ENCODE data around the gene ADAMTS8.

The ADAMTS8 gene
- total RNA-seq = 0 to 0.27 reads per million in 2 donors

GRCh38 chr11:130428316-130429119 is at the start of gene ADAMTS8:
Gene ADAMTS8, minus strand, starts transcription at chr11:130428609. Its CDS starts 323 bp downstream, at chr11:130428286.
- DNase-seq = no peak

- no peak for DNase-seq
Observed at GRCh38 chr11:130477586-130478203, 49.3 kb upstream of the ADAMTS8 start.

DNA sequence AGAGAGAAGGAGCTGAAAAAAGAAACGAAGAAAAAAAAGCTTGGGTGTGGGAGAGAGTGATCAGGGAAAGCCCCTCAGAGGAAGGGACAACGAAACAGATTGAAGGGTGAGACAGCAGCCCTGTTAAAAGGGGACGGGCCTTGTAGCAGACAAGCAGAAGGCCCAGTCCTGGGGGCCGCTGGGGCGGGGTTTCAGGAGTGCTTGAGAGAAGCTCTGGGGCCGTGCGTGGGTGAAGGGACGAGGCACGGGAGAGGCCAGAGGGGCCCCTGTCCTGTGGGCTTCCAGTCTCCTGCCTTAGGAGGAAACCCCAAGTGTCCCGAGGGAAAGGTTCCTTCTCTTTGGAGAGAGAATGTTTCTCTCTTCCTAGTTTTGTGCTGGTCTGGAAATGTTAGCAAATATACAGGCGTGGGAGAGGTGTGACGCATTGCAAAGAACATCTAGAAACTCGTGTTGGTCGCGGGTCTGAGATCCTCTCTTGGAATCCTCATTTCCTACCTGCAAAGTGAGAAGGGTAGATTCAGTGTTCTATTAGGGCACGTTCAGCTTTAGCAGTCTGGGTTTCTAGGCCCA is 48.6 kb upstream of the ADAMTS8 start:
- no peak for DNase-seq

DNA sequence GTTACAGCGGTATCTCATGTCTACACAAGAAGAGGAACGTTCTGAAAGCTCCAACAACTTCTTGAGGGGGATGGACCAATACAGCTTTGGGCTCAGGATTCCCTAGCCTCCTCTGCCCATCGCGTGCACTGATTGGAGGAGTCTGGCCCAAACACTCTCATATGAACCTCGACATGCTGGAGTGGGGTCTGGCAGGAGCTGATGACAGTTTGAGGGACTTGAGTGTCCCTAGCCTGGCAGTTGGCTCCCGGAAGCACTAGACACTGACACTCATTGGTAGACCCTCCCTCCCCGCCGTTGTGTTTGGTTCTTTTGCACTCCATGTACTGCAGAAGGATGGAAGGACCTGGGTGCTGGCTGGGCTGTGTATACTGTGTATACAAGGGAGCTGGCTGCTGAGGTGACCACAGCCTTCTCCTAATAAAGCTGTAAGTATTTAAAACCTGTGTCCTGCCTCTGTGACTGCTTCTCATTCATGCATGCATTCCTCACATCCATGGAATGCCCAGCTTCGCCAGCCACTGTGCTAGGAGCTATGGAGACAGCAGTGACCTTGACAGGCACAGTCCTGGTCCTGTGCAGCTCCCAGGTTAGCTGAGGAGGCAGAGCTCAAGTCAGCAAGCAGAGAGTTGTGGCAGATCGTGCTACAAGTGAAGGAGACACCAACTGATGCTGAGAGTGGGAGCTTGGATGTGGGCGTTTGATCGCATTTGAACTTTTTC is 48.0 kb upstream of the ADAMTS8 start:
- no peak for DNase-seq

- DNase-seq = no peak
Observed at GRCh38 chr11:130475426-130476053, 47.1 kb upstream of the ADAMTS8 start.

GRCh38 chr11:130474637-130475400 is 46.4 kb upstream of the ADAMTS8 start:
- no peak for DNase-seq

- DNase-seq = no peak
Observed at GRCh38 chr11:130473795-130474377, 45.5 kb upstream of the ADAMTS8 start.

DNA sequence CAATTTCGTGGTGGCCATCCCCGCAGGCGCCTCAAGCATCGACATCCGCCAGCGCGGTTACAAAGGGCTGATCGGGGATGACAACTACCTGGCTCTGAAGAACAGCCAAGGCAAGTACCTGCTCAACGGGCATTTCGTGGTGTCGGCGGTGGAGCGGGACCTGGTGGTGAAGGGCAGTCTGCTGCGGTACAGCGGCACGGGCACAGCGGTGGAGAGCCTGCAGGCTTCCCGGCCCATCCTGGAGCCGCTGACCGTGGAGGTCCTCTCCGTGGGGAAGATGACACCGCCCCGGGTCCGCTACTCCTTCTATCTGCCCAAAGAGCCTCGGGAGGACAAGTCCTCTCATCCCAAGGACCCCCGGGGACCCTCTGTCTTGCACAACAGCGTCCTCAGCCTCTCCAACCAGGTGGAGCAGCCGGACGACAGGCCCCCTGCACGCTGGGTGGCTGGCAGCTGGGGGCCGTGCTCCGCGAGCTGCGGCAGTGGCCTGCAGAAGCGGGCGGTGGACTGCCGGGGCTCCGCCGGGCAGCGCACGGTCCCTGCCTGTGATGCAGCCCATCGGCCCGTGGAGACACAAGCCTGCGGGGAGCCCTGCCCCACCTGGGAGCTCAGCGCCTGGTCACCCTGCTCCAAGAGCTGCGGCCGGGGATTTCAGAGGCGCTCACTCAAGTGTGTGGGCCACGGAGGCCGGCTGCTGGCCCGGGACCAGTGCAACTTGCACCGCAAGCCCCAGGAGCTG is 44.8 kb upstream of the ADAMTS8 start:
- DNase-seq = no peak

DNA sequence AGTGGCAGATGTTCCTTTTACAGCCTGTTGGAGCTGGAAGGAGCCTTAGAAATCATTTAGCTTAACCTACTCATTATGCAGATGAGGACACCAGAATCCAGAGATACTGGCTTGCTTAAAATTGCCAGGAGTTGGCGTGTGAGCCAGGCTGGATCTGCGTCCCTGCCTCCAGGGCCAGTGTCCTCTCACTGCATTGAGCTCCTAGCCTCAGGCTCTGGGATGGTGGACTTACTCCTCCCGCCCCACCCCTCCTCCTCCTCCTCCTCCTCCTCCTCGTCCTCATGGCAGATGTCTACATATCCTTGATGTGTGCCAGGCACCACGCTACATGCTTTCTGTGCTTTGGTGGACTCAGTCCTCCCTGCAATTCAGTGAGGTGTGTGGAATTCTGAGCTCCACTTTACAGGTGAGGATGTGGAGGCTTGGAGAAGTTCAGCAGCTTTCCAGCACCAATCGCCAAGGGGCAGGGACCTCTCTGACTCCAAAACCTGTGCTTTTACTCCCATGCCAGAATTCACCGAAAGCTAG is 44.1 kb upstream of the ADAMTS8 start:
- no peak for DNase-seq

GRCh38 chr11:130471731-130472433 is 43.5 kb upstream of the ADAMTS8 start:
- DNase-seq = no peak

- DNase-seq = no peak
Observed at GRCh38 chr11:130470832-130471706, 42.7 kb upstream of the ADAMTS8 start.

DNA sequence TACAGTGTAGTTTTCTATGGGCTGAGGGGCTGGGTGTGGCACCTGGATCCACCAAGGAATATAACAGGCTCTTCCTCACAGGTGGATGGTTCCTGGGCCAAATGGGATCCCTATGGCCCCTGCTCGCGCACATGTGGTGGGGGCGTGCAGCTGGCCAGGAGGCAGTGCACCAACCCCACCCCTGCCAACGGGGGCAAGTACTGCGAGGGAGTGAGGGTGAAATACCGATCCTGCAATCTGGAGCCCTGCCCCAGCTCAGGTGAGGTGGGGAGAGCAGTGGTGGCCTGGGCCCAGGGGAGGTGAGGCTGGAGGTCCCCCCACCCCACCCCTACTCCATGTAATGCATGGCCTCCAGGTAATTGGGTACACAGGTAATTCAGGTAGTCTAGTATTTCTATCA is 40.8 kb upstream of the ADAMTS8 start:
- no peak for DNase-seq

DNA sequence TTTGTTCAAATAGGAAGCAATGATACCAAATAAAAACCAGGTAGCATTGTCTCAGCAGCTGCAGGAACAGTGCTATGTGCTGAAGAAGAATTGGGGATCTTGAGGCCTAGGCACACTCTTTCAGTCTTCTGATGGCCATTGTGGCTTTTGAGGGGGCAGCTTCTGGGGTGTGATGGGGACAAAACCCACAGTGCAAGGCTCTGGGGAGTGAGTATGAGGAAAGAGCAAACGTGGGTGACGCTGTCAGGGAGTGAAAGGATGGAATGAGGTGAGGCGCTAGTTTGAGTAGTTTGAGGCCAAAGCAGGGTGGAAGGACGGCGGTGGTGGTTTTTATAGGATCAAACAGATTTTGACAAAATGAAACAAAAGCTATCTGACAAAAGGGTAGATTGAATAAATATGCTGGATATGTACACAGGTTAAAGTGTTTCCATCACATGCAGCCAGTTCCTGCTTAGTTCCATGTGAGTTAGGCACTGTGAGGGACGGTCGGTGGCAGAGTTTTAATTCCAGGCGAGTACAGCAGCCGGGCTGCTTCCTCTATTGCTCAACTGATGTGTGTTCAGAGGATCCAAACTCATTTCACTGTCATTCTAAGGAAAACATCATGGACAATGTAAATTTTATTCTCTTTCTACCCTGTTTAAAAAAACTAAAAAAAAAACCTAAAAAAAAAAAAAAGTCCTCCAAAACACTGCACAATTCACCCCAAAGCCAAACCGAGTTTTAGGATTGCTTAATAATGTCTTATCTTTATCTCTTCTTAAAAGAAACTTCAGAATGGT is 38.9 kb upstream of the ADAMTS8 start:
- no peak for DNase-seq

DNA sequence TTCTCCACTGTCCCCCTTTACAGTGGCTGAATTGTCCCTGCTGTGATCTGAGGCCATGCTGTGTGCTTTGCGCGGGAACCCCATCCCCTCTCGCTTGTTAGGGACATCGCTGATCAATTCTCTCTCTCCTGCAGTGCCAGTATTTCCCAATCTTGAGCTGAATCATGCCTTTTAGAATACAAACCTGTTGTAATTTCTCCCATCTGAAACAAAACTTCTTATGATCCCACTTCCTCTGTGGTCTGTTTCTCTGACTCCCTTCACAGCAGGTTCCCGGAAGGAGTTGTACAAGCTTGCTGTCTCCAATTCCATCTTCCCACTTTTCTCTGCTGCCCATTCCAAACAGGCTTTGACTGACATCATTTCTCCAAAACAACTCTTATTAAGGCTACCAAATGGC is 36.9 kb upstream of the ADAMTS8 start:
- DNase-seq = no peak

GRCh38 chr11:130464291-130464812 is 35.9 kb upstream of the ADAMTS8 start:
- DNase-seq = no peak

DNA sequence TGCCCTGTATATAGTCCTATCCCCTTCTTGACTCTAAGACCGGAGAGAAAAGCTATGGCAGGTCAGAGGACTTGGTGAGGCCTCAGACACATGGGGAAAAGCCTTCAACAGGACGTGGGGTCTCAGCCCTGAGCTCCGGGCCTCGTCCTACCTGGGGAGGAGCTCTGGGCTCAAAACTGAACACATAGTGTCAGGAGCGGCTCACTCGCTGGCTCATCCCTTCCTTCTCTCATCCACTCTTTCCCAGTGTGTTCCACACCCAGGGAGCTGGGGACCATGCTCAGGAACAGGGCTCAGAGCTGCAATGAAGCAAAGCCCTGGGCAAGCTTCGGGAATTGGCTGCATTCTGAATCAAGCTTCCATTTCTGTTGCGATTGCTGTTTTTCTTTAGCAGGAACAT is 34.5 kb upstream of the ADAMTS8 start:
- no peak for DNase-seq

DNA sequence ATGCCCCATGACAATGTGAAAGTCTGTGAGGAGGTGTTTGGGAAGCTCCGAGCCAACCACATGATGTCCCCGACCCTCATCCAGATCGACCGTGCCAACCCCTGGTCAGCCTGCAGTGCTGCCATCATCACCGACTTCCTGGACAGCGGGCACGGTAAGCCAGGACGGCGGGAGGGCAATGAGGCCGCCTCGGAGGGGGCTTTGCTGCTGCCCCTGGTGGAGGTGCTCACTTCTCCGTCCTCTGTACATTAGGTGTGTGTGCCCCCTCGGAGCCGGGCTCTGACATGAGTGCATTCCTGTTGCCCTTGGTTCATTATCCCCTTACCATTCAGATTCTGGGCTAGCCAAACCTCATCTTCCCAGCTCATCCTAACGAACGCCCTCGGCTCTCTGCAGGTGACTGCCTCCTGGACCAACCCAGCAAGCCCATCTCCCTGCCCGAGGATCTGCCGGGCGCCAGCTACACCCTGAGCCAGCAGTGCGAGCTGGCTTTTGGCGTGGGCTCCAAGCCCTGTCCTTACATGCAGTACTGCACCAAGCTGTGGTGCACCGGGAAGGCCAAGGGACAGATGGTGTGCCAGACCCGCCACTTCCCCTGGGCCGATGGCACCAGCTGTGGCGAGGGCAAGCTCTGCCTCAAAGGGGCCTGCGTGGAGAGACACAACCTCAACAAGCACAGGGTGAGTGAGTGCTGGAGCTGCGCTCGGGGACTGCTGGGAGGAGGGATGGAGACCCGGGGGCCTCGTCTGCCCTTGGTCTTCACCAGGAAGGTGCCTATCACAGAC is 33.9 kb upstream of the ADAMTS8 start:
- DNase-seq = no peak

Measured in T-helper 2 cell (primary cell).